Loucy (cell line): ENCODE results near the gene PRKN.

ENCODE experiments used
- H2AFZ ChIP-seq: fragments of 200-600 bp; sonication (generic); 2 replicates; pipeline ENCODE4 v1.6.0; 2016; ENCODE audit warnings: antibody characterized with exemption, mild to moderate bottlenecking, low read length, moderate library complexity
- H3F3A ChIP-seq: fragments of 200-600 bp; 2 replicates; pipeline ENCODE4 v1.6.0; 2016; ENCODE audit warnings: antibody characterized with exemption, low read depth, mild to moderate bottlenecking
- H3K27me3 ChIP-seq: fragments of 200-600 bp; sonication (generic); 2 replicates; pipeline ENCODE4 v1.6.1; 2014; ENCODE audit warnings: low read length, mild to moderate bottlenecking; ENCODE audit not compliant: insufficient read depth, poor library complexity, severe bottlenecking
- H3K36me3 ChIP-seq: fragments of 200-600 bp; sonication (generic); 2 replicates; pipeline ENCODE4 v1.6.1; 2016; ENCODE audit warnings: low read length; ENCODE audit not compliant: insufficient read depth
- H3K4me1 ChIP-seq: fragments of 200-600 bp; sonication (generic); 2 replicates; pipeline ENCODE4 v1.5.1; 2014; ENCODE audit warnings: low read length, mild to moderate bottlenecking; ENCODE audit not compliant: insufficient read depth, poor library complexity, severe bottlenecking
- H3K4me2 ChIP-seq: fragments of 200-600 bp; sonication (generic); 2 replicates; pipeline ENCODE4 v1.6.0; 2014; ENCODE audit warnings: antibody characterized with exemption, low read length, low read depth, mild to moderate bottlenecking; ENCODE audit not compliant: poor library complexity, severe bottlenecking
- H3K4me3 ChIP-seq: fragments of 200-600 bp; sonication (generic); 2 replicates; pipeline ENCODE4 v1.5.1; 2014; ENCODE audit warnings: low read length, mild to moderate bottlenecking, mixed read lengths; ENCODE audit not compliant: poor library complexity, severe bottlenecking
- H3K79me2 ChIP-seq: fragments of 200-600 bp; sonication (generic); 2 replicates; pipeline ENCODE4 v1.6.1; 2014; ENCODE audit warnings: low read length; ENCODE audit not compliant: insufficient read depth
- H3K9ac ChIP-seq: fragments of 200-600 bp; sonication (generic); 2 replicates; pipeline ENCODE4 v1.6.0; 2014; ENCODE audit warnings: mild to moderate bottlenecking, low read depth, low read length, moderate library complexity; ENCODE audit not compliant: poor library complexity, severe bottlenecking
- H3K9me2 ChIP-seq: fragments of 200-600 bp; sonication (generic); replicated peaks from 2 replicates; pipeline ENCODE4 v1.6.1; 2016; ENCODE audit warnings: low read depth, low read length, mixed read lengths
- H3K9me3 ChIP-seq: fragments of 200-600 bp; sonication (generic); 2 replicates; pipeline ENCODE4 v1.6.1; 2014; ENCODE audit warnings: mild to moderate bottlenecking, antibody characterized with exemption, low read length, low read depth; ENCODE audit not compliant: insufficient read depth
- H4K20me1 ChIP-seq: fragments of 200-600 bp; sonication (generic); 2 replicates; pipeline ENCODE4 v1.6.0; 2014; ENCODE audit warnings: antibody characterized with exemption, low read length, mild to moderate bottlenecking; ENCODE audit not compliant: insufficient read depth, poor library complexity, severe bottlenecking
- EZH2phosphoT487 ChIP-seq: fragments of 200-600 bp; IDR thresholded peaks from 2 replicates; pipeline ENCODE4 v1.6.1; 2018; ENCODE audit warnings: antibody characterized with exemption, mild to moderate bottlenecking, moderate library complexity, borderline replicate concordance
- TF ChIP-seq, protein P1 (sequence below): fragments of 200-600 bp; sonication (generic); conservative IDR thresholded peaks from 2 replicates; pipeline ENCODE4 v1.5.1; 2014; ENCODE audit warnings: mild to moderate bottlenecking, antibody characterized with exemption, low read length

The PRKN gene

DNA sequence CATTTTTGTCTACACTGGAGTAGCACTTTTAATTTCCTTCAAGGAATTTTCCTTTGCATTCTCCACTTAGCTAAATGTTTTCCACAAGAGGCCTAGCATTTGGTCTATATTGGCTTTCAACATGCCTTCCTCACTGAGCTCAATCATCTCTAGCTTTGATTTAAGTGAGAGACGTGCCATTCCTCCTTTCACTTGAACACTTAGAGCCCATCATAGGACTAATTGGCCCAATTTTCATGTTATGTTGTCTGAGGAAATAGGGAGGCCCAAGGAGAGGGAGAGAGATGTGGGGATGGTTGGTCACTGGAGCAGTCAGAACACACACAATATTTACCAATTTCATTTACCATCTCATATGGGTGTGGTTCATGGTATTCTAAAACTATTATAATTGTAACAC is 645.0 kb downstream of the PRKN start:
- H3K79me2 ChIP-seq: no peaks in the 10 kb centered on the region
- H3K9me3 ChIP-seq: peaks cover 3% of the 10 kb centered on the region; the same call in 1 of the 2 replicates
- H3K4me3 ChIP-seq: no peak overlapping the region
- H3K4me2 ChIP-seq: no peak overlapping the region
- no peak overlapping the region for H2AFZ ChIP-seq
- TF ChIP-seq, protein P1, sequence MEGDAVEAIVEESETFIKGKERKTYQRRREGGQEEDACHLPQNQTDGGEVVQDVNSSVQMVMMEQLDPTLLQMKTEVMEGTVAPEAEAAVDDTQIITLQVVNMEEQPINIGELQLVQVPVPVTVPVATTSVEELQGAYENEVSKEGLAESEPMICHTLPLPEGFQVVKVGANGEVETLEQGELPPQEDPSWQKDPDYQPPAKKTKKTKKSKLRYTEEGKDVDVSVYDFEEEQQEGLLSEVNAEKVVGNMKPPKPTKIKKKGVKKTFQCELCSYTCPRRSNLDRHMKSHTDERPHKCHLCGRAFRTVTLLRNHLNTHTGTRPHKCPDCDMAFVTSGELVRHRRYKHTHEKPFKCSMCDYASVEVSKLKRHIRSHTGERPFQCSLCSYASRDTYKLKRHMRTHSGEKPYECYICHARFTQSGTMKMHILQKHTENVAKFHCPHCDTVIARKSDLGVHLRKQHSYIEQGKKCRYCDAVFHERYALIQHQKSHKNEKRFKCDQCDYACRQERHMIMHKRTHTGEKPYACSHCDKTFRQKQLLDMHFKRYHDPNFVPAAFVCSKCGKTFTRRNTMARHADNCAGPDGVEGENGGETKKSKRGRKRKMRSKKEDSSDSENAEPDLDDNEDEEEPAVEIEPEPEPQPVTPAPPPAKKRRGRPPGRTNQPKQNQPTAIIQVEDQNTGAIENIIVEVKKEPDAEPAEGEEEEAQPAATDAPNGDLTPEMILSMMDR: no peak
- TF ChIP-seq EZH2phosphoT487: no peak
- H4K20me1 ChIP-seq: no peaks in the 10 kb centered on the region
- H3K27me3 ChIP-seq: no peaks in the 10 kb centered on the region
- no peaks in the 10 kb centered on the region for H3K36me3 ChIP-seq
- H3K4me1 ChIP-seq: no peaks in the 10 kb centered on the region
- H3K9ac ChIP-seq: no peak overlapping the region
- no peaks in the 10 kb centered on the region for H3F3A ChIP-seq
- no peaks in the 10 kb centered on the region for H3K9me2 ChIP-seq

DNA sequence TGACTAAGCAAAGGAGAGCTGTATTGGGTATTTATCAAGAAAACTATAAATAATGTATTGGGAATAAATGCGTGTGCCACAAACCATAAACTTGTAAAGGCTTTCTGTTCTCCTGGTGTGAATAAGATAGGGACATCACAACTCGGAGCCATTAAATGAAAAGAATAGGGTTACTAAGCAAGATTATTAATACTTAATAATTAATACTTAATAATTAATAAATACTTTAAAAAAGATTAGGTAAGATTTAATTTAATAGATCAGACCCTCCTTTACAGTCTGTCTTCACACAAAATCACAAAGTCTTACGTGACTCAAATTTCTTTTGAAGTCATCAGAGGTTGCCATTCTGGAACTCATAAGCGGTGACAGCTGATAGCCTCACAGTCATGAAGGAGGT is 648.9 kb downstream of the PRKN start:
- H3K9me2 ChIP-seq: no peaks in the 10 kb centered on the region
- no peak overlapping the region for H2AFZ ChIP-seq
- H4K20me1 ChIP-seq: no peaks in the 10 kb centered on the region
- no peak for TF ChIP-seq EZH2phosphoT487
- TF ChIP-seq, protein P1: no peak
- H3K4me2 ChIP-seq: no peak overlapping the region
- no peak overlapping the region for H3K4me3 ChIP-seq
- H3K79me2 ChIP-seq: no peaks in the 10 kb centered on the region
- no peaks in the 10 kb centered on the region for H3K27me3 ChIP-seq
- no peaks in the 10 kb centered on the region for H3K36me3 ChIP-seq
- H3K4me1 ChIP-seq: no peaks in the 10 kb centered on the region
- H3K9ac ChIP-seq: no peak overlapping the region
- H3F3A ChIP-seq: no peaks in the 10 kb centered on the region
- no peaks in the 10 kb centered on the region; the same call in 1 of the 2 replicates for H3K9me3 ChIP-seq

DNA sequence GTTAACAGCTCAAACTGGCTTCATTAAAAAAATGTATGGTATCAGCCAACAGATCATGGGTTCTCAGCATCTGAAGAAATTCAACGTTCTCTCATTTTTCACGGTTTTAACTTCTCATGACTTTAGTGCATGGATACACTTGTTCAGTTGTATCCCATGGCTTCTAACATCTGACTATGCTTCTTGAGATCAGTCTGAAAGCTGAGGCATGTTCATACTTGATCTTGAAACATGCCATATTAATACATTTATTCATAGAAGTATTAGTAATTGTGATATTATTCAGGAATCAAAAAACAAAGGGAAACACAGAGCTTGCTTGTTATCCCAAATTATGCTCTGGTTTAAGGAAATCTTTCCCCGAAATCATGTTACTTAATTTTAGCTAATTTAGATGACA is 649.4 kb downstream of the PRKN start:
- Histone ChIP-seq H3F3A (no peaks in the 10 kb centered on the region), H3K4me3 (no peak overlapping the region), H2AFZ (no peak overlapping the region), H3K9ac (no peak overlapping the region), H3K27me3 (no peaks in the 10 kb centered on the region), H3K4me1 (no peaks in the 10 kb centered on the region), H3K9me2 (no peaks in the 10 kb centered on the region), H3K36me3 (no peaks in the 10 kb centered on the region), H4K20me1 (no peaks in the 10 kb centered on the region), H3K9me3 (no peaks in the 10 kb centered on the region; the same call in 1 of the 2 replicates), H3K79me2 (no peaks in the 10 kb centered on the region), H3K4me2 (no peak overlapping the region)
- TF ChIP-seq, protein P1: no peak
- TF ChIP-seq EZH2phosphoT487: no peak
